Stimulated activated CD4-positive, alpha-beta T cell treated with anti-CD3 and anti-CD28 coated beads, Interleukin-12 subunit alpha, Interleukin-12 subunit beta, amount 100 ng/mL, for 4 hours (primary cell): ENCODE results near the gene CEACAM4.
"Not testable (repeated sequence)": the region's sequence is repeated elsewhere in the genome, so short reads cannot be mapped to it uniquely, and the experiment has no call there.

ENCODE experiments used
- DNase-seq: peaks from one replicate; pipeline ENCODE4 v3.0.0-alpha.2; 2020

CEACAM4 gene

GRCh38 chr19:41626877-41627276, at the start of gene CEACAM4:
Gene CEACAM4 (minus strand): TSS chr19:41627074. CDS start chr19:41626963, 111 bp downstream.
- no peak for DNase-seq

GRCh38 chr19:41671486-41671885, 44.6 kb upstream of the CEACAM4 start:
- no peak for DNase-seq

- DNase-seq = no peak
Observed at GRCh38 chr19:41670755-41671154, 43.9 kb upstream of the CEACAM4 start.

- DNase-seq = no peak
Observed at GRCh38 chr19:41668315-41668714, 41.4 kb upstream of the CEACAM4 start.

GRCh38 chr19:41666075-41666474, 39.2 kb upstream of the CEACAM4 start:
- DNase-seq = no peak

- no peak for DNase-seq
Observed at GRCh38 chr19:41657157-41657556, 30.3 kb upstream of the CEACAM4 start.

GRCh38 chr19:41656756-41657155, 29.9 kb upstream of the CEACAM4 start:
- not testable (repeated sequence) for DNase-seq

GRCh38 chr19:41652250-41652649, 25.4 kb upstream of the CEACAM4 start:
- DNase-seq = no peak

- no peak for DNase-seq
Observed at GRCh38 chr19:41649827-41650226, 23.0 kb upstream of the CEACAM4 start.

- peak; percentile 55 for DNase-seq
Observed at GRCh38 chr19:41646589-41647204, 19.8 kb upstream of the CEACAM4 start.

- DNase-seq = peak; percentile 62
Observed at GRCh38 chr19:41641879-41642485, 15.1 kb upstream of the CEACAM4 start.

- no peak for DNase-seq
Observed at GRCh38 chr19:41638641-41639081, 11.8 kb upstream of the CEACAM4 start.

GRCh38 chr19:41637484-41637883, 10.6 kb upstream of the CEACAM4 start:
- no peak for DNase-seq

- no peak for DNase-seq
Observed at GRCh38 chr19:41627966-41628675, 1.2 kb upstream of the CEACAM4 start.

- DNase-seq = no peak
Observed at GRCh38 chr19:41626278-41626677, 596 bp downstream of the CEACAM4 start.

GRCh38 chr19:41624937-41625336, 1.9 kb downstream of the CEACAM4 start:
- DNase-seq = no peak

- no peak for DNase-seq
Observed at GRCh38 chr19:41624515-41624914, 2.4 kb downstream of the CEACAM4 start.

GRCh38 chr19:41623360-41623759, 3.5 kb downstream of the CEACAM4 start:
- DNase-seq = no peak

- no peak for DNase-seq
Observed at GRCh38 chr19:41621654-41622053, 5.2 kb downstream of the CEACAM4 start.

- DNase-seq = no peak
Observed at GRCh38 chr19:41621226-41621625, 5.6 kb downstream of the CEACAM4 start.

- no peak for DNase-seq
Observed at GRCh38 chr19:41620171-41620570, 6.7 kb downstream of the CEACAM4 start.

GRCh38 chr19:41619018-41619556, 7.8 kb downstream of the CEACAM4 start:
- DNase-seq = no peak

- DNase-seq = no peak
Observed at GRCh38 chr19:41617941-41618730, 8.7 kb downstream of the CEACAM4 start.
